Fibroblast of lung (primary cell): Measurements from ENCODE around the gene CEP170. TPM values are rescaled to one million over a fixed set of nuclear protein-coding genes. Genes with fewer than 3 reads are reported as not detected.
A peak's percentile ranks its signal among the peaks of the same experiment; 100 is the strongest.
"Not testable (repeated sequence)": the region's sequence is repeated elsewhere in the genome, so short reads cannot be mapped to it uniquely, and the experiment has no call there.

ENCODE experiments used
- DNase-seq, 2 donors: peaks; one replicate each; pipeline versions ENCODE4 v3.0.0 to v3.0.0-alpha.2; 2010; ENCODE audit warnings: low read depth in 2 of 2
- H2AFZ ChIP-seq: 2 replicates; pipeline ENCODE4 v1.5.1; 2012; ENCODE audit warnings: low read length, control low read depth, inconsistent platforms
- H3K27ac ChIP-seq: 2 replicates; pipeline ENCODE4 v1.5.1; 2011; ENCODE audit warnings: low read length, control low read depth; ENCODE audit not compliant: insufficient read depth
- H3K27me3 ChIP-seq: 2 replicates; pipeline ENCODE4 v1.5.1; 2011; ENCODE audit warnings: mild to moderate bottlenecking, low read length; ENCODE audit not compliant: control insufficient read depth, insufficient read depth
- H3K36me3 ChIP-seq: 2 replicates; pipeline ENCODE4 v1.5.1; 2011; ENCODE audit warnings: low read length; ENCODE audit not compliant: control insufficient read depth, insufficient read depth
- H3K4me1 ChIP-seq: 2 replicates; pipeline ENCODE4 v1.5.1; 2011; ENCODE audit warnings: low read length; ENCODE audit not compliant: control insufficient read depth, insufficient read depth; ENCODE audit errors: extremely low read depth
- H3K4me2 ChIP-seq: 2 replicates; pipeline ENCODE4 v1.5.1; 2011; ENCODE audit warnings: low read length, control low read depth; ENCODE audit not compliant: insufficient read depth; ENCODE audit errors: extremely low read depth
- H3K4me3 ChIP-seq, 4 experiments: fragments of 200-600 bp in 1 of 4; sonication (generic) in 1 of 4; replicated peaks in 1 of 4; 2 replicates each; pipeline ENCODE4 v1.5.1; 2011 to 2016; ENCODE audit warnings: low read length in 4 of 4, low read depth in 3 of 4, mild to moderate bottlenecking in 3 of 4, control low read depth in 2 of 4, inconsistent platforms in 1 of 4, mixed read lengths in 1 of 4; ENCODE audit not compliant: insufficient read depth in 1 of 4; ENCODE audit errors: control extremely low read depth in 1 of 4
- H3K79me2 ChIP-seq: 2 replicates; pipeline ENCODE4 v1.5.1; 2012; ENCODE audit warnings: mild to moderate bottlenecking, low read length, inconsistent platforms; ENCODE audit not compliant: control insufficient read depth, insufficient read depth
- H3K9ac ChIP-seq: 2 replicates; pipeline ENCODE4 v1.5.1; 2011; ENCODE audit warnings: mild to moderate bottlenecking, low read length, control low read depth; ENCODE audit not compliant: insufficient read depth
- H3K9me3 ChIP-seq: 2 replicates; pipeline ENCODE4 v1.5.1; 2012; ENCODE audit warnings: low read depth, low read length; ENCODE audit not compliant: control insufficient read depth, insufficient read depth
- H4K20me1 ChIP-seq: 2 replicates; pipeline ENCODE4 v1.5.1; 2011; ENCODE audit warnings: low read length; ENCODE audit not compliant: control insufficient read depth, insufficient read depth; ENCODE audit errors: extremely low read depth
- polyA plus RNA-seq, 2 donors: library from polyadenylated mRNA; depleted of rRNA in 1 of 2; stranded (reverse) in 1 of 2; unstranded in 1 of 2; fragments of >200 nt; gene quantifications; 2 replicates each; pipeline ENCODE4 v1.2.1, GENCODE V29; 2011 to 2012; ENCODE audit warnings: missing spikeins in 1 of 2
- total RNA-seq: library from RNA; depleted of rRNA; stranded (reverse); fragments of >200 nt; gene quantifications from 2 replicates; pipeline ENCODE4 v1.2.1, GENCODE V29; 2014

Gene CEP170
- total and polyA plus RNA-seq, 2 donors (not counting 1 experiment from before 2014, with no cell fraction given), result 86.0 to 92.0 TPM

DNA sequence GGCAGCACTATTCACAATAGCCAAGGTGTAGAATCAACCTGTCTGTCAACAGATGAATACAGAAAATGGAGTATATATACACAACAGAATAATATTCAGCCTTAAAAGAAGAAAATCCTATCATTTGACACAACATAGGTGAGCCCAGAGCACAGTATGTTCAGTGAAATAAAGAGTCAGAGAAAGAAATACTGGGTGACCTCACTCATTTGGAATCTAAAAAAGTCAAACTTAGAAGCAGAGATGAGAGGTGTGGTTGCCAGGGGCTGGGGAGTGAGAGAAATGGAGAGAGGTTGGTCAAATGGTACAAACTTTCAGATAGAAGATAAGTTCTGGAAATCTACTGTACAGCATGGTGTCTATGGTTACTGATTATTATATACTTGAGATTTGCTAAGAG lies 150.0 kb downstream of the CEP170 start:
- H3K27ac ChIP-seq, result not testable (repeated sequence)

DNA sequence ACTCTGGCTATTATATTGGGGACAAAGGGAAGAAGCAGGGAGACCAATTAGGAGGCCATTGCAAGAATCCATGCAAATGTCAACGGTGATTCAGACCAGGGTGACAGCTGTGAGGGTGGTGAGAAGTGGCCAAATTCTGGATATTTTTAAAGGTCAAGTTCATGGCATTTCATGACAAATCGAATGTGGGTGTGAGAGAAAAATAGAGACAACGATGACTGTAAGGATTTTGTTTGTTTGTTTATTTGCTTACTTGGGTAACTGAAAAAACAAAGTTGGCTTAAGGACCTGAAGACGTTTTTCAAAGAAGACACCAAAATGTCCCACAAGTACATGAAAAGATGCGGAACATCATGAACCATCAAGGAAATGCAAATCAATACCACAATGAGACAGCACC lies 150.6 kb downstream of the CEP170 start:
- H3K27me3 ChIP-seq, H3K4me2 ChIP-seq, H3K4me3 ChIP-seq, H2AFZ ChIP-seq, DNase-seq, H3K79me2 ChIP-seq, H3K9me3 ChIP-seq, H3K9ac ChIP-seq, H3K36me3 ChIP-seq, H4K20me1 ChIP-seq, H3K4me1 ChIP-seq, H3K27ac ChIP-seq: not testable (repeated sequence)

More for the DNA sequence above, 150.0 kb downstream of the CEP170 start:
- not testable (repeated sequence) for H3K4me2 ChIP-seq, H3K36me3 ChIP-seq, H3K9me3 ChIP-seq, H3K4me1 ChIP-seq, H3K4me3 ChIP-seq, H2AFZ ChIP-seq, H3K9ac ChIP-seq, H3K27me3 ChIP-seq, H3K79me2 ChIP-seq, H4K20me1 ChIP-seq
- DNase-seq, result peak in 1 of 2 donors; percentile 22

DNA sequence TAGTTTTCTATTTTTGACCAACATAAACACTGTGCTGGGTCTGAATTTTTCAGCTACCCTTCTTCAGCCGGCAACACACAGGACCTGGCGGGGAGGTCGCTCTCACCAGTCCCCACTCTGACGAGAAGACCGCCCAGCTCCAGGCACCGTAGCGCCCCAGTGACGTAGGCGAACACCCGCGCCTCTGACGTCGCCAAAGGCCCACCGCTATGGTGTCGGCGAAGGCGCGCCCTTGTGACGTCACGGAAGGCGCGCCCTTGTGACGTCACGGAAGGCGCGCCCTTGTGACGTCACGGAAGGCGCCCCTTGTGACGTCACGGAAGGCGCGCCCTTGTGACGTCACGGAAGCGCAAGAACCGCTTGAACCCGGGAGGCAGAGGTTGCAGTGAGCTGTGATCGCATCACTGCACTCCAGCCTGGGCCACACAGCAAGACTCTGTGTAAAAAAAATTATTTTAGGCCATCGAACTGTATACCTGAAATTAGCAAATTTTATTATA lies 153.5 kb downstream of the CEP170 start:
- H2AFZ ChIP-seq, H3K4me2 ChIP-seq, H3K4me1 ChIP-seq, H3K9ac ChIP-seq, H4K20me1 ChIP-seq, H3K79me2 ChIP-seq, H3K36me3 ChIP-seq, H3K9me3 ChIP-seq, H3K27me3 ChIP-seq: not testable (repeated sequence)
- H3K27ac ChIP-seq, result peak overlapping the region; percentile 7
- DNase-seq, result peak in 1 of 2 donors; percentile 88
- peak overlapping the region in 2 of 4 experiments; percentile 58 to 66 for H3K4me3 ChIP-seq

DNA sequence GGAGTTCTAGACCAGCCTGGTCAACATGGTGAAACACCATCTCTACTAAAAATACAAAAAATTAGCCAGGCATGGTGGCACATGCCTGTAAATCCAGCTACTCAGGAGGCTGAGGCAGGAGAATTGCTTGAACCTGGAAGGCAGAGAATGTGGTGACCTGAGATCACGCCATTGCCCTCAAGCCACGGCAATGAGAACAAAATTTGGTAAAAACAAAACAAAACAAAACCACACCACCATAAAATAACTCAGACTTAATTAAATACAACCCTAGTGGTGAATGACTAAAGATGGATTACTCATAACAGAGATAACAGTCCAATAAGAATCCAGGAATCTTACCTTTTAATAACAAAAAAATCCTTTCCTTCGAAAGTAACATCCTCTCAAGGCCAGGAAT lies 167.7 kb downstream of the CEP170 start:
- not testable (repeated sequence) for H3K9ac ChIP-seq, H3K36me3 ChIP-seq, H3K9me3 ChIP-seq, DNase-seq, H3K4me3 ChIP-seq, H3K27me3 ChIP-seq, H4K20me1 ChIP-seq, H3K27ac ChIP-seq, H3K4me1 ChIP-seq, H2AFZ ChIP-seq, H3K79me2 ChIP-seq, H3K4me2 ChIP-seq

Other genes with a start within 250 kb of the CEP170 start
- gene SDCCAG8, start 760 bp upstream of the CEP170 start, total RNA-seq, result 53.2 and 72.7 TPM in 2 replicates
- gene SDCCAG8, start 760 bp upstream of the CEP170 start, polyA plus RNA-seq, result 27.0 and 34.8 TPM in 2 replicates